ENCODE results near the gene ARHGEF33.

DNA sequence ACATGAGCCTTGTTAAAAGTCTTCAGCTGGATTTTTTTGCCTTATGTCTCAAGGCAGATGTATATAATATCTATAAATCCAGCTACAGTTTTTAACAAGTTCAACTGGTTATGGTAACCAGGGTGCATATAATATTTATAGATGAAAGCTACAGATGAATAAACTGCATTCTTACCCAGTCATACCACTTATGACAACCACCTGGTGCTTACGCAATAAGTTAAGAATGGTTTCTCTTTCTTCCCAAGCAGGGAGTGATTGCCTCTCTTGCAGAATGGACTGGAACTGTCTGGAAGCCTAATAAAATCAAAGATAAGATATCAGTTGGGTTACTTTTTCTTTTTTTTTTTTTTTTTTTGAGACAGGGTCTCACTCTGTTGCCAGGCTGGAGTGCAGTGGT lies 33.5 kb upstream of the ARHGEF33 start:
- TF ChIP-seq TP53 (CRISPR knock-in tag; IDR thresholded peaks at IDR 0.05) (no peak), BHLHE40 (IDR thresholded peaks at IDR 0.05; ENCODE audit: low read depth, low read length) (no peak), RAD21 (conservative IDR thresholded peaks at IDR 0.05 in 1 of 2, IDR thresholded peaks at IDR 0.05 in 1 of 2) (no peak), HOXB5 (CRISPR knock-in tag; IDR thresholded peaks at IDR 0.05) (no peak), NR3C1 (IDR thresholded peaks at IDR 0.05) (no peak), USF2 (IDR thresholded peaks at IDR 0.05) (no peak), NFE2L2 (conservative IDR thresholded peaks at IDR 0.05; ENCODE audit: low read length) (no peak), POLR2A (IDR thresholded peaks at IDR 0.05; ENCODE audit: low read length) (no peak), MAFK (IDR thresholded peaks at IDR 0.05; ENCODE audit: partially characterized antibody) (no peak), HOXA7 (CRISPR knock-in tag; IDR thresholded peaks at IDR 0.05) (no peak), CEBPB (IDR thresholded peaks at IDR 0.05) (peak; percentile 41 to 76; a peak in 3 of 4 replicates)
- TF ChIP-seq, protein P1, sequence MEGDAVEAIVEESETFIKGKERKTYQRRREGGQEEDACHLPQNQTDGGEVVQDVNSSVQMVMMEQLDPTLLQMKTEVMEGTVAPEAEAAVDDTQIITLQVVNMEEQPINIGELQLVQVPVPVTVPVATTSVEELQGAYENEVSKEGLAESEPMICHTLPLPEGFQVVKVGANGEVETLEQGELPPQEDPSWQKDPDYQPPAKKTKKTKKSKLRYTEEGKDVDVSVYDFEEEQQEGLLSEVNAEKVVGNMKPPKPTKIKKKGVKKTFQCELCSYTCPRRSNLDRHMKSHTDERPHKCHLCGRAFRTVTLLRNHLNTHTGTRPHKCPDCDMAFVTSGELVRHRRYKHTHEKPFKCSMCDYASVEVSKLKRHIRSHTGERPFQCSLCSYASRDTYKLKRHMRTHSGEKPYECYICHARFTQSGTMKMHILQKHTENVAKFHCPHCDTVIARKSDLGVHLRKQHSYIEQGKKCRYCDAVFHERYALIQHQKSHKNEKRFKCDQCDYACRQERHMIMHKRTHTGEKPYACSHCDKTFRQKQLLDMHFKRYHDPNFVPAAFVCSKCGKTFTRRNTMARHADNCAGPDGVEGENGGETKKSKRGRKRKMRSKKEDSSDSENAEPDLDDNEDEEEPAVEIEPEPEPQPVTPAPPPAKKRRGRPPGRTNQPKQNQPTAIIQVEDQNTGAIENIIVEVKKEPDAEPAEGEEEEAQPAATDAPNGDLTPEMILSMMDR (IDR thresholded peaks at IDR 0.05): no peak
- TF ChIP-seq, protein P2, sequence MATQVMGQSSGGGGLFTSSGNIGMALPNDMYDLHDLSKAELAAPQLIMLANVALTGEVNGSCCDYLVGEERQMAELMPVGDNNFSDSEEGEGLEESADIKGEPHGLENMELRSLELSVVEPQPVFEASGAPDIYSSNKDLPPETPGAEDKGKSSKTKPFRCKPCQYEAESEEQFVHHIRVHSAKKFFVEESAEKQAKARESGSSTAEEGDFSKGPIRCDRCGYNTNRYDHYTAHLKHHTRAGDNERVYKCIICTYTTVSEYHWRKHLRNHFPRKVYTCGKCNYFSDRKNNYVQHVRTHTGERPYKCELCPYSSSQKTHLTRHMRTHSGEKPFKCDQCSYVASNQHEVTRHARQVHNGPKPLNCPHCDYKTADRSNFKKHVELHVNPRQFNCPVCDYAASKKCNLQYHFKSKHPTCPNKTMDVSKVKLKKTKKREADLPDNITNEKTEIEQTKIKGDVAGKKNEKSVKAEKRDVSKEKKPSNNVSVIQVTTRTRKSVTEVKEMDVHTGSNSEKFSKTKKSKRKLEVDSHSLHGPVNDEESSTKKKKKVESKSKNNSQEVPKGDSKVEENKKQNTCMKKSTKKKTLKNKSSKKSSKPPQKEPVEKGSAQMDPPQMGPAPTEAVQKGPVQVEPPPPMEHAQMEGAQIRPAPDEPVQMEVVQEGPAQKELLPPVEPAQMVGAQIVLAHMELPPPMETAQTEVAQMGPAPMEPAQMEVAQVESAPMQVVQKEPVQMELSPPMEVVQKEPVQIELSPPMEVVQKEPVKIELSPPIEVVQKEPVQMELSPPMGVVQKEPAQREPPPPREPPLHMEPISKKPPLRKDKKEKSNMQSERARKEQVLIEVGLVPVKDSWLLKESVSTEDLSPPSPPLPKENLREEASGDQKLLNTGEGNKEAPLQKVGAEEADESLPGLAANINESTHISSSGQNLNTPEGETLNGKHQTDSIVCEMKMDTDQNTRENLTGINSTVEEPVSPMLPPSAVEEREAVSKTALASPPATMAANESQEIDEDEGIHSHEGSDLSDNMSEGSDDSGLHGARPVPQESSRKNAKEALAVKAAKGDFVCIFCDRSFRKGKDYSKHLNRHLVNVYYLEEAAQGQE (IDR thresholded peaks at IDR 0.05): no peak

All from A549 (cell line).